Measurements from ENCODE around the gene ZNF621.
A peak's percentile ranks its signal among the peaks of the same experiment; 100 is the strongest.
"Not testable (repeated sequence)": the region's sequence is repeated elsewhere in the genome, so short reads cannot be mapped to it uniquely, and the experiment has no call there.

The ZNF621 gene

DNA sequence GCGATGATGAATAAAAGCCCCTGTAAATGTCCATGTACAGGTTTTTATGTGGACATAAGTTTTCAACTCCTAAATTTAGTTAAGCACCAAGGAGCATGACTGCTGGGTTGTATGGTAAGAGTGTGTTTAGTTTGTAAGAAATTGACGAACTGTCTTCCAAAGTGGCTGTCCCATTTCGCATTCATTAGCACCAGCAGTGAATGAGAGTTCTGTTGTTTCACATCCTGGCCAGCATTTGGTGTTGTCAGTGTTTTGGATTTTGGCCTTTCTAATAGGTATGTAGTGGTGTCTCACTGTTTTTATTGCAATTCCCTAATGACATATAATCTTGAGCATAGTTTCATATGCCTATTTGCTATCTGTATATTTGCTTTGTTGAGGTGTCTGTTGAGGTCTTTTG lies 3.7 kb downstream of the ZNF621 start:
- intact Hi-C loops (cut with DNase I) = no loop called here
- no peak for DNase-seq

DNA sequence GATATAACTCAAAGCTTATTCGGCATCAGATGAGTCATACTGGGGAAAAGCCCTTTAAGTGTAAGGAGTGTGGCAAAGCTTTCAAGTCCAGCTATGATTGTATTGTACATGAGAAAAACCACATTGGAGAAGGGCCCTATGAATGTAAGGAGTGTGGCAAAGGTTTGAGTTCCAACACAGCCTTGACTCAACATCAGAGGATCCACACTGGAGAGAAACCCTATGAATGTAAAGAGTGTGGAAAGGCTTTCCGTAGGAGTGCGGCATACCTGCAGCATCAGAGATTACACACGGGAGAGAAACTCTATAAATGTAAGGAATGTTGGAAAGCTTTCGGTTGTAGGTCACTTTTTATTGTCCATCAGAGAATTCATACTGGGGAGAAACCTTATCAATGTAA lies 7.5 kb downstream of the ZNF621 start:
- intact Hi-C loops (cut with DNase I) = no loop called here

DNA sequence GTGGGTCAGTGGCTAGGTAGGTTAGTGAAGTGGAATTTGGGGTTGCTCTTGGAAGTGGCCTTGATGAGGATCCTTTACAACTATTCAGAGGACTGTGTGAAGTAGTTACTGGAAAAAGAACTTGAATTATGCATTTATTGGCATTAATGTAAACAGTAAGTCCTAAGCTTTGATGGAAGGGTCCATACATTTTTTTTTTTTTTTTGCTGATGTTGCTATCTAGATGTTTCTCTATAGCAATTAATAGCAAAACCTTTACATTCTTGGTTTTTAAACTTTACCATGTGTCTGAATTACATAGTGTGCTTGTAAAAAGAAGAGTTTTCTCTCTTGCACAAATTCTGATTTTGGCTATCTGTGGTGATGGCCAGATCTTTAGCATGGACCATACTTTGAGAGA lies 9.5 kb downstream of the ZNF621 start:
- no peak for DNase-seq
- intact Hi-C loops (cut with DNase I) = no loop called here

More for the DNA sequence above, 7.5 kb downstream of the ZNF621 start:
- DNase-seq = no peak

DNA sequence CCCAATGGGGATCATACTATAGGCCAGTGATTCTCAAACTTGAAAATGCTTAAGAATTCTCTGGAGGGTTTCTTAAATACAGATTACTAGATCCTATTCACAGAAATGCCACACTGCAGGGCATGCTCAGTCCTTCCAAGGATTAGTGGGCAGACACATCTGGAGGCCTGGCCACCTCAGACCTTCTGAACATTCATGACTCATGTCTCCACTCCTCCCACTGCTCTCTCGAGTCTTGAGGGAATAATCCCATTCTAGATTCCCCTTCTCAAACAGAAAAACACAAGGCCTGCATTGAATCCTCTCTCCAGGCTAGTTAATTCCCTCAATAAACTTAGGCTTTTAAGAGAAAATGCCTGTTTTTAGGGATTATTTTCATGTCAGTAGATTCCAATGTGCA lies 22.1 kb downstream of the ZNF621 start:
- intact Hi-C loops (cut with DNase I) = no loop called here
- DNase-seq = no peak

DNA sequence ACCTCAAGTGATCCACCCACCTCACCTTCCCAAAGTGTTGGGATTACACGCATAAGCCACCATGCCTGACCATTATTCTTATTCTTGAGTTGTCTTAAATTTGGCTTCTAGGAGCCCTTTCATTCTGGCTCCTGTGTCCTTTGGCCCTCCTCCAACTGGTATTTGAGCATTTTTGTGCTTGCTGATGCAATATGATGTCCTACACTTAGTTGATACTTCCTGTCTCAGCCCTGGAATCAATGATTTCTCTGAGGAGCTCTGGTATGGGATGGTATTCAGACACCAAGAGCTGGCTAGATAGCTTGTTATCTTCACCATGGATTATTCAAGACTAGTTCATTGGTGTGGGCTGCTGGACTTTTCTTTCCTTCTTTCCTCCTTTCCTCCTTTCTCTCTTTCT lies 25.4 kb downstream of the ZNF621 start:
- no peak for DNase-seq
- intact Hi-C loops (cut with DNase I) = no loop called here

DNA sequence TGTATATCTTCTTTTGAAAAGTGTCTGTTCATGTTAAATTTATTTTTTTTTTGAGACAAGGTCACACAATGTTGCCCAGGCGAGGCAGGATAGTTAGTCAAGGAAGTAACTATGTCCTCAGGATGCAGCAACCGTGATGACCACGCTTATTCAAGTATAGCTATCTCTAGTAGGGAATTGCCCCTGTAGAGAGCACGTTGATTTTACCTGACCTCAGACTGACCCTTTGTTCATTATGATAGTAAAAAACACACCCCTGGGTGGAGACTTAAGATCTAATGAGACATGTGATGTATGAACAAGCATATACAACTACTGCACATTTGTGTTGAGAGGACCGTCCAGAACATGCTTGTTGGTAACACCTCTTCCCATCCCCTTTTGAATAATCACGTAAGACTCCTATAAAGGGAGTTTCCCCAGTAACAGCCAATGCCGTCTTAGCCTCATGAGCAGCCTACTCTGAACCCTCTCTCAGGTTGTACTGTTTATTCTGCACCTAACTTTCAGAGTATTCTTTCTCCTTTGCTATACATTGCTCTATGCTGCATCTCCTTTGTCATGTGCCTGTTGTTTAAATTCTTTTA lies 32.9 kb downstream of the ZNF621 start:
- DNase-seq = no peak
- intact Hi-C loops (cut with DNase I) = no loop called here

DNA sequence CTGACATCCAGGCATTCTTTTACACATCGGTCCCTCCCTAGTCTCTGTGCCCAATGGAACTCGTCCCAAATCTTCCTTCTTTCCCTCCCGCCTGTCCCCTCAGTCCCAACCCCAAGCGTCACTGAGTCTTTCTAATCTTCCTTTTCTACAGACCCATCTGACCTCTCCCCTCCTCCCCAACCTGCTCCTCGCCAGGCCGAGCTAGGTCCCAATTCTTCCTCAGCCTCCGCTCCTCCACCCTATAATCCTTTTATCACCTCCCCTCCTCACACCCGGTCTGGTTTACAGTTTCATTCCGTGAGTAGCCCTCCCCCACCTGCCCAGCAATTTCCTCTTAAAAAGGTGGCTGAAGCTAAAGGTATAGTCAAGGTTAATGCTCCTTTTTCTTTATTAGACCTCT lies 37.7 kb downstream of the ZNF621 start:
- DNase-seq; intact Hi-C loops (cut with DNase I): not testable (repeated sequence)

DNA sequence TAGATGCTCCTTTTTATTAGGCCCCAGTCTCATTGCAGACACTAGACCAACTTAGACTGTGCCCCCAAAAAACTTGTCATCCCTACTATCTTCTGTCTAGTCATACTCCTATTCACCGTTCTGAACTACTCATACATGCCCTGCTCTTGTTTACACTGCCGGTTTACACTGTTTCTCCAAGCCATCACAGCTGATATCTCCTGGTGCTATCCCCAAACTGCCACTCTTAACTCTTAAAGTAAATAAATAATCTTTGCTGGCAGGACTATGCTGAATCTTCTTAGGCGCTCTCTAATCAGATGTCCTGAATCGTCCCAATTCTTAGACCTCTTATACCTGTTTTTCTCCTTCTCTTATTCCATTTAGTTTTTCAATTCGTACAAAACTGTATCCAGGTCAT lies 40.9 kb downstream of the ZNF621 start:
- intact Hi-C loops (cut with DNase I); DNase-seq: not testable (repeated sequence)

DNA sequence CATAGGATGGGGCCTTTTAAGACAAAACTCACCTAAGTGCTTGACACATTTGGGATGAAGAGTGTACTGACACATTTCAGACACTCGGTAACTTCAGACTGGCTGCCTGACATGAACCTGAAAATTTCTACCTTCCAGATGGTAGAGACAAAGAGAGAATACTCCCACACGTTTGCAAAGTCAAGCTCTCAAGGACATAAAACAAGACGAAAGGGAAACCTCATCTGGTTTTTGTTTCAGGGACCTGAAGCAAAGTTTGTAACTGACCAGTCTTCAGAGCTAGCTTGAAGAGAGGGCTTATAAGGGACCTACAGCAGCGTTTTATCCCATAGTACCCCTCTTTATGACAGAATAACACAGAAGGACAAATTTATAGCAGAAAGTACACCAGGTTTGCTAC lies 41.9 kb downstream of the ZNF621 start:
- DNase-seq = no peak
- intact Hi-C loops (cut with DNase I) = no loop called here

DNA sequence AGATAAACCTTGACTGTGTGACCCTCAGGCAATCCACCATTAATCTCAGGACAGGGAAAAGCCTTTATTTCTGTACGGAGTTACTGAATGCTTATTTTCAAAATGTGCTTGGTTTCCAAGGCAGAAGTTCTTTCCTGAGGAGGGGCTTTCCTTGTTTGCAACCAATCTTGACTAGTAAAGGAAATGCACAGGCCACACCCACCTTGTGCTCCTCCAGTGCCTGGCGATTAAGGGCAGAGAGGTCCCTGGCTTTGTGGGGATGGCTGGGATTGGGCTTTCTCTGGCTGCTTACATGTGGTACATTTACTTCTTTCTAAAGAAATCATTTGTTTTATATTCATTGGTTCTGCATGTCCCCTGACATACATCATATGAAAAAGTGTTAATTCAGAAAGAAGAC lies 47.8 kb downstream of the ZNF621 start:
- DNase-seq = no peak
- intact Hi-C loops (cut with DNase I) = no loop called here

DNA sequence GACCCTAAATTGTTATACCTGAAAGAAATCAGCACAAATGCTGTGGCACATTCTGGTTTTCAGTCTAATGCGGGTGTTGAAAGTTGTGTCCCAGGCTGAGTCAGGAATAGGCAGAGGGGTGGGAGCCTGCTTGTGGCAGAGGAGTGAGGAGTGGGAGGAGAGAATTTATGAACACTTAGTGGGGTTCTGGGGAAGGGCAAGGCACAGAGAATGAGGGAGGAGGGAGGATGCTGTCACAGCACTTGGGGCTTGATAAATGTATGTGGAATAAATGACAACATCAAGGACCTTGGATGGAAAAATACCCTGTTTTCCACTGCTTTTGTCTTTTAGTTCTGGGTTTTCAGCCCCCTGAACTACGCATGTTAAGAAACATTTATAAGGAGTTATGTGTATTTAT lies 49.3 kb downstream of the ZNF621 start:
- DNase-seq = no peak
- intact Hi-C loops (cut with DNase I) = no loop called here

DNA sequence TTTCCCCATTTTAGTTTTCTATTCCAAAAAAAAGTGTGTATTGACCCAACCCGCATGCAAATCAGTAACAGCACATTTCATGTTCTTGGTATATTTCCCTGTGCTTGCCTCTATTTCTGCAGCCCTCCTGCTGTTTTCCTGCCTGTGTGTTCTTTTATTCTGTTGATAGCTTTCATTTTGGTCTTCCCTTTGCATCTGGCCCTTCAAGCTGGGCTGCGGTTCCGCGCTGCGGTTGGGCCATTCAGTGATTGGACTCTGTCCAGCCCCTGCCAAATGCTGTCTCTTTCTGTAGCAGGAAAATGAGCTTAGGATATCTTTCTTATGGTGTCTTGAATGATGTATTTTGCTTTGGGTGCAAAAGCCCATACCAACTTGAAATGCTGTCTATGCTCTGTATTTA lies 49.9 kb downstream of the ZNF621 start:
- intact Hi-C loops (cut with DNase I) = no loop called here
- DNase-seq = peak in 8 of 10 donors; percentile 31 to 94 (median 52)

DNA sequence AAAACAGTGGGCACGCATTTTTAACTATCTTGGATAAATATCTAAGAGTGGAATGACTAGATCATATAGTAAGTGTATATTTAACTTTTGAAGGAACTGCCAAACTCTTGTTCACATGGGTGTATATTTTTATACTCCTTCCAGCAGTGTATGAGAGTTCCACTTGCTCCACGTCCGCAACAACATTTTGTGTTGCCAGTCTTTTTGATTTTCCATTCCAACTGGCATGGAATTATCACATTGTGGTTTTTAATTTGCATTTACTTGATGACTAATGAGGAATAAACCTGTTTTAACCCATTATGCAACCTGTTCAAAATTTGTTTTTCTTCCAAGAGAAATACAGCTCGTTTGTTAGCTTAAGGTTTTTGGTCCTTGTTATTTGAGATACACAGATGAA lies 51.6 kb downstream of the ZNF621 start:
- DNase-seq = no peak
- intact Hi-C loops (cut with DNase I) = no loop called here

DNA sequence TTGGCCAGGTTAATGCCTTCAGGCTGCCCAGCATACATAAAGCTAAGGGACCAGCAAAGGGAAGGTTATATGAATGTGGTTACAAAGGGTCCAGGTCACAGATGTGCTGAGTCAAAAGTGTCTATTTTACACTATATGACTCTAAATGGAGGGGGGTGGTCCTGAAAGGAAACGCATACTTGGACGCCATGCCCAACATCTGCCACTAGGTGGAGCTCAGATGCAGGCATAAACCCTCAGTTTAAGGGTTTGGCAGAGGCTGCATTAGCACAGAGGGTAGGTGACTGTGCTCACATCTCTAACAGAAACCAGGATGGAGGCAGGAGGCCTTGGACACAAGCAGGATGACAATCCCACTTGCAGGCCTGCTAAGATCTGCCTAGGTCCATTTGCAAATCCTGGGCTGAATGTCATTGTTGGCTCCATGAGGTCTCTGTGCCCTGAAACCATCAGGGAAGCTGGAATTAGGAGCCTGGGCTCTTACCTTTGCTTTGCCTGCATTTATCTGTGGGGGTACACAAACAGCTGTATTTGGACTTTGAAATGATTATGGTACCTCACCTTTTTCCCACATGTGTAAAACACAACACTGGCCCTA lies 55.8 kb downstream of the ZNF621 start:
- intact Hi-C loops (cut with DNase I) = loop anchor here (1.0 to 10.0 kb wide), 4 partner anchors 114 to 1301 kb away; no protein-coding TSS in a partner anchor
- peak; percentile 29 to 94 (median 72) for DNase-seq

DNA sequence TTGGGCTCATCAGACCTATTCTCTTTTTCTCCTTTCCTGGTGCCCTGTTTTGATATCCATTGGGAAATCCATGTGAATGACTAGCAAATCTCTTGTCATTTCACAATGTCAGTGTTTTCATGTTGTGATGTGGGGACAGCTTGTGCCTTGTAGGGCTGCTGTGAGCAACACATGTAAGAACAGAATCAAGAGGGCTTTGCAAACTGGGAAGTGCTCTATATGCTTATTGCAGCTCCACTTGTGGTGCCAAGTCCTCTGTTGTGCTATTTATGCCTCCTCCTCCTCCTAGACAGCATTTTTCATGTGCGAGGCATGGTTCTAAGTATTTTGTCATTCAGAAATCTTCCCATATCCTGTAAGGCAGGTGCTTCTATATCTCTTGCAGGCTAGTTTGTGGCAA lies 56.4 kb downstream of the ZNF621 start:
- DNase-seq = peak in 1 of 10 donors; percentile 22
- intact Hi-C loops (cut with DNase I) = loop anchor here (5.0 to 10.0 kb wide), 3 partner anchors 114 to 1136 kb away; no protein-coding TSS in a partner anchor

DNA sequence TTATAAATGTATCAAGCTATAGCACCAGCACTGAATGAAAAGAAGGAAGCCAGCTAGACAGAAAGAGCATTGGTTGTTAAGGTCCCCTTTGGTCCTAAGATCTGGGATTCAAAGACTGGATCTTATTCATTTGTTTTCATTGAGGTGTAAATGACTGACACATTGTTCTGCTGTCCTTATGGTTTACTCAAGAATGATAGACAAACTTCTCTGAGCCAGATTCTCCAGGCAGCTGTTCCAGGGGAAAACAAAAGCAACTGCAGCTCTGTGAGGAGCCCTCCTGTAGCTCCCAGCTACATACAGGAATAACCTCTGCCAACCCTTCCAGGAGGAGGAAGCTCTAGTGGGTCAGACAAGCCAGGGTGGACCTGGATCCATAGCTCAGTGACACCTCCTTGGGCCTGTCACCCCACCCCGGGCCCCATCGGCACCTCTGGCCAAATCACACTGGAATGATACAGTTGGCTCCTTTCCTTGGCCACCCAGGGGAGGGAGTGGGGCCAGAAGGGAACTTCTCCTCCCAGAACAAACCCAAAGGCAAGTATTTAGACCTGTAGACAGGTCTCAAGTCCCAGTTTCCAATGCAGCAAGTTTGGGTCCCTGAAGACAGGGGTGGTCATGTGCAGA lies 57.8 kb downstream of the ZNF621 start:
- intact Hi-C loops (cut with DNase I) = loop anchor here (5.0 to 10.0 kb wide), 3 partner anchors 112 to 1135 kb away; no protein-coding TSS in a partner anchor
- DNase-seq = no peak

DNA sequence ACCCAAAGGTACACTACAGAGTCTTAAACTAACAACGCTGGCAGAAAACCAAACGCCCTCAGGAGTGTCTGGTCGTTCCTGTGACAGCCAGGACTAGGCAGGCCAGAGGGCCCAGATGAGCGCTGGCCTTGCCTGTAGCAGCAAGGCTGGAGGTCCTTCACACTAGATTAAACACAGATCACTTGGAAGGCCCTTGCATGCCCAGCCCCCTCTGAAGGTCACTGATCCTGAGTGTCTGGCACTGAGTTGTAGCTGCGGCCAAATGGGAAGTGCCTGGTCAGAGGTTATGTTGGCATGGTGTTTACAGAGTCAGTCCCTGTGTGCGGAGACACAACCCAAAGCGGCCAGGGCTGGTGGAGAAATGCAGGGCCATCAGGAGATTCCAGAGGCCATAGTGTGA lies 58.9 kb downstream of the ZNF621 start:
- intact Hi-C loops (cut with DNase I) = loop anchor here (5.0 to 10.0 kb wide), 3 partner anchors 111 to 1134 kb away; no protein-coding TSS in a partner anchor
- DNase-seq = no peak

DNA sequence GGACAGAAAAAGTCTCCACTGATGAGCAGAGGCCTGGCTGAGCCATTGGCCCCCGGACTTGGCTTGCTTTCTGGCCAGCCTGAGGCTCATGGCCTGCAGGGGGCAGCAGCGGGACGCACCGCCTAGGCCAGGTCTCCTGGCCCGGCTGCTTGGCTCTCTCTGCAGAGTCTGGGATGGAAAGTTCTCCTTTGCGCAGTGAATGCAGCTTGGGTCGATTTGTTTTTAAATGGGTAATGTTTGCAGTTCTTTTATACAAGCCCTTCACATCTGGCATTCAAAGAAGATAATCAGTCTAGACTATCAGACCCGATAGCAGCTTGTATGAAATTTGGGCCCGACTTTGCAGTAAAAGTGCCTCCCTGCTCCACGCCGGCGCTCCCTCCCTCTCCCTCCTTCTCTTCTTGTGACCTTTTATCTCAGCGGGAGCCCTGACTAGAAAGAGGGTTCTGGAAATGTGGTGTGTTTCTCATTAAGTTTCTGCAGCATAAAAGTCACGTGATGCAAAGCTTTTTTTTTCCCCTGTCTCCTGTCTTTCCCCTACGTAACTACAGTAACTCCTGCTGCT lies 59.9 kb downstream of the ZNF621 start:
- DNase-seq = peak; percentile 72 to 98 (median 88)
- intact Hi-C loops (cut with DNase I) = loop anchor here (5.0 to 10.0 kb wide), 3 partner anchors 110 to 1133 kb away; no protein-coding TSS in a partner anchor

DNA sequence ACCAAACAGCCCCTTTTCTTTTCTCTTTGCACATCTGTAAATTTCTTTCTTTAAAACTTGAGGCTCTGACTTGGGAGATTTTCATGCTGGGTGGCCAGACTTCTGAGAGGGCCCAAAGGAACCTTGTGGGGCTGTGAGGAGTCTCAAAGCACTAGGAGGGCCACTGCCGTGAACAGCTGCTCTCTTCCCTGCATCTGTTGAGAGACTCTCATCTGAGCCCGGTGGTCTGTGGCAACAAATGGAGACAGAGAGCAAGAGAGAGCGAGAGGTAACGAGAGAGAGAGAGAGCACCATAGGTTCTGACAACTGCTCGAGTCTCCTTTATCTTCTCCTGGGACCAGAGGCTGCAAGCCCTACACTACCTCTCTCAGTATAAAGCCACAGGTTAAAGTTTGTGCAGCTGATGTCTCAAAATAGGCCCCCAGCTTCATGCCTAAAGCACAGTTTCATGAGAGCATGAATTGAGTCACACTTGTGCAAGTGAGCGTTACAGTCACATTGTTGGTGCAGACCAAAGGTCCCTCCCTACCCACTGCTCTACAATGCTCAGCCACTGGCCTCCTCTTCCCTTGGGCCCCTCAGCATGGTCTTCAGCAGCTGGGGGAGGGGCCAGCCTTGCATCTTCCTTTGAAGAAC lies 60.7 kb downstream of the ZNF621 start:
- no peak for DNase-seq
- intact Hi-C loops (cut with DNase I) = loop anchor here (10.0 kb wide), 1 partner anchor 109 kb away; no protein-coding TSS in a partner anchor

DNA sequence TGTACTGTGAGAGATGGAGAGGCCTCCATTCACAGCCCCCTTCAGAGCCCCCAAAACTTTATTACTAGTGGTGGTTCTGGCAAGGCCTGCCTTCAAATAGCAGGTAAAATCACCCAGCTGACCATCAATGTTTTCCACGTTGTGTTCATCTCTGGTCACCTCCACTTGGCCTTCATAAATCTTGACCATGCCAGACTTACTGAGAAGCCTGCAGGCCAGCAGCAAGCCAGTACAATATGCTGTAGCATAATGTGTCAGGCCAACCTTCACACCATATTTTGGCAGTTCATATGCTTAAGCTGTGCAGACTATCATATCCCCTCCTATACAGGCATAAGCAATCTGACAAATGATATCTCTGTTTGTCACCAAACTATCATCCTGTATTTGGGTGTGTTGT lies 62.1 kb downstream of the ZNF621 start:
- intact Hi-C loops (cut with DNase I) = loop anchor here (10.0 kb wide), 1 partner anchor 108 kb away; no protein-coding TSS in a partner anchor
- DNase-seq = no peak

DNA sequence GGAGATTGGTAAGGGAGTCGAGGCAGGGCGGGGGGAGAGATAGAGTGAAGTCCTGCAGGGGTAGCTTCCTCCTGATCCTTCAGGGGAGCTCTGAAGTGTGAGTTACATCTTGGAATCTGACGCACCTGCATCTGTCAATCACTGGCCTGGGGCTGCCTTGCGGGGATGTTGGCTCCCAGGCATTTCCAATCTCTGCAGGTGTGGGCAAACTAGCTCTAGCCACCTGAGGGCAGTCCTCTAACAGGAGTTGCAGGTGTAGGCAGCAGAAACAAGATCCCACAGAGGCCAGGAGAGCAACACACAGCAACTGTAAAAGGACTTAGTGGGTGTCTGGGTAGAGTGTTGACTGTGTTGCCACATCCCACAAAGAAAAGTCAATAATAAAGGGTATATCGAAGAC lies 63.6 kb downstream of the ZNF621 start:
- no peak for DNase-seq
- intact Hi-C loops (cut with DNase I) = loop anchor here (10.0 kb wide), 1 partner anchor 106 kb away; no protein-coding TSS in a partner anchor

Data from posterior cingulate gyrus (tissue), 11 donors.